Putamen (tissue), 1 donor: ENCODE results near the gene RBMS1.
"Not testable (repeated sequence)": the region's sequence is repeated elsewhere in the genome, so short reads cannot be mapped to it uniquely, and the experiment has no call there.

Experiments used
- DNase-seq: peaks from one replicate; pipeline ENCODE4 v3.0.0-alpha.2; 2016; ENCODE audit warnings: low spot score

Gene RBMS1

GRCh38 chr2:160433466-160434140 lies 60.0 kb downstream of the RBMS1 start:
- DNase-seq, result no peak

GRCh38 chr2:160432633-160433032 lies 61.0 kb downstream of the RBMS1 start:
- DNase-seq, result no peak

GRCh38 chr2:160431441-160431840 lies 62.2 kb downstream of the RBMS1 start:
- DNase-seq, result no peak

- DNase-seq, result no peak
Measured at GRCh38 chr2:160430001-160430344, 63.6 kb downstream of the RBMS1 start.

GRCh38 chr2:160429248-160430000 lies 64.2 kb downstream of the RBMS1 start:
- no peak for DNase-seq

- no peak for DNase-seq
Measured at GRCh38 chr2:160428405-160428763, 65.2 kb downstream of the RBMS1 start.

- DNase-seq, result no peak
Measured at GRCh38 chr2:160427629-160428404, 65.8 kb downstream of the RBMS1 start.

- DNase-seq, result no peak
Measured at GRCh38 chr2:160426604-160427003, 67.0 kb downstream of the RBMS1 start.

- no peak for DNase-seq
Measured at GRCh38 chr2:160425434-160426151, 68.0 kb downstream of the RBMS1 start.

GRCh38 chr2:160423126-160423525 lies 70.5 kb downstream of the RBMS1 start:
- no peak for DNase-seq

- not testable (repeated sequence) for DNase-seq
Measured at GRCh38 chr2:160421646-160422501, 71.7 kb downstream of the RBMS1 start.

GRCh38 chr2:160420711-160421110 lies 72.9 kb downstream of the RBMS1 start:
- no peak for DNase-seq

- no peak for DNase-seq
Measured at GRCh38 chr2:160419776-160420505, 73.7 kb downstream of the RBMS1 start.

GRCh38 chr2:160418853-160419252 lies 74.8 kb downstream of the RBMS1 start:
- no peak for DNase-seq

- DNase-seq, result no peak
Measured at GRCh38 chr2:160418398-160418765, 75.2 kb downstream of the RBMS1 start.

- DNase-seq, result peak; percentile 74
Measured at GRCh38 chr2:160417745-160418397, 75.7 kb downstream of the RBMS1 start.

GRCh38 chr2:160415991-160416390 lies 77.6 kb downstream of the RBMS1 start:
- no peak for DNase-seq

- DNase-seq, result no peak
Measured at GRCh38 chr2:160411955-160412354, 81.7 kb downstream of the RBMS1 start.

GRCh38 chr2:160411167-160411566 lies 82.4 kb downstream of the RBMS1 start:
- no peak for DNase-seq

- DNase-seq, result no peak
Measured at GRCh38 chr2:160409480-160409879, 84.1 kb downstream of the RBMS1 start.
